GM19239 (cell line): ENCODE data around the gene SLC29A2.
"Not testable (repeated sequence)": the region's sequence is repeated elsewhere in the genome, so short reads cannot be mapped to it uniquely, and the experiment has no call there.

Source experiments
- DNase-seq: peaks from one replicate; pipeline ENCODE4 v3.0.0; 2011; ENCODE audit warnings: low spot score; ENCODE audit not compliant: insufficient read length
- FAIRE-seq: peaks from 2 replicates; lab custom pipeline; 2011; peaks lifted over from hg19 to GRCh38; lab: Jason Lieb, UNC

SLC29A2 gene

GRCh38 chr11:66386171-66387069 is 14.9 kb upstream of the SLC29A2 start:
- DNase-seq (peak; percentile 44), FAIRE-seq (peak; percentile 93)

GRCh38 chr11:66384316-66384715 is 12.8 kb upstream of the SLC29A2 start:
- DNase-seq, FAIRE-seq: not testable (repeated sequence)

- FAIRE-seq, DNase-seq: not testable (repeated sequence)
Observed at GRCh38 chr11:66380264-66380663, 8.7 kb upstream of the SLC29A2 start.

- not testable (repeated sequence) for DNase-seq, FAIRE-seq
Observed at GRCh38 chr11:66373690-66374287, 2.2 kb upstream of the SLC29A2 start.

- DNase-seq (no peak), FAIRE-seq (no peak)
Observed at GRCh38 chr11:66373265-66373664, 1.7 kb upstream of the SLC29A2 start.

- DNase-seq = no peak
- FAIRE-seq = no peak
Observed at GRCh38 chr11:66369073-66369894, 2.3 kb downstream of the SLC29A2 start.

GRCh38 chr11:66368484-66368883 is 3.1 kb downstream of the SLC29A2 start:
- DNase-seq (no peak), FAIRE-seq (no peak)

- FAIRE-seq (no peak), DNase-seq (no peak)
Observed at GRCh38 chr11:66367561-66368312, 3.8 kb downstream of the SLC29A2 start.

- no peak for FAIRE-seq
- no peak for DNase-seq
Observed at GRCh38 chr11:66366844-66367477, 4.6 kb downstream of the SLC29A2 start.

- FAIRE-seq = no peak
- DNase-seq = no peak
Observed at GRCh38 chr11:66365711-66366619, 5.6 kb downstream of the SLC29A2 start.

- FAIRE-seq (no peak), DNase-seq (no peak)
Observed at GRCh38 chr11:66365166-66365565, 6.4 kb downstream of the SLC29A2 start.

- no peak for FAIRE-seq
- peak; percentile 66 for DNase-seq
Observed at GRCh38 chr11:66363805-66364535, 7.6 kb downstream of the SLC29A2 start.

- FAIRE-seq = no peak
- DNase-seq = no peak
Observed at GRCh38 chr11:66363187-66363601, 8.4 kb downstream of the SLC29A2 start.

- no peak for FAIRE-seq
- no peak for DNase-seq
Observed at GRCh38 chr11:66362481-66363147, 8.9 kb downstream of the SLC29A2 start.

GRCh38 chr11:66361502-66361941 is 10.0 kb downstream of the SLC29A2 start:
- FAIRE-seq = no peak
- DNase-seq = no peak

GRCh38 chr11:66360406-66361073 is 11.0 kb downstream of the SLC29A2 start:
- no peak for DNase-seq
- no peak for FAIRE-seq

- FAIRE-seq = no peak
- DNase-seq = no peak
Observed at GRCh38 chr11:66359662-66360087, 11.9 kb downstream of the SLC29A2 start.
